Smooth muscle cell (in vitro differentiated cells): ENCODE data around the gene UBE2E1. TPM values are rescaled to one million over a fixed set of nuclear protein-coding genes. Genes with fewer than 3 reads are reported as not detected.
"Not testable (repeated sequence)": the region's sequence is repeated elsewhere in the genome, so short reads cannot be mapped to it uniquely, and the experiment has no call there.

ENCODE experiments used
- DNase-seq: peaks from one replicate; lab custom pipeline; 2025; ENCODE audit not compliant: unreplicated experiment; lab: John Stamatoyannopoulos, UW
- H2AFZ ChIP-seq: fragments of 200-600 bp; sonication (generic); 2 replicates; pipeline ENCODE4 v1.6.0; 2016; ENCODE audit warnings: antibody characterized with exemption, low read depth, mild to moderate bottlenecking
- H3F3A ChIP-seq: fragments of 200-600 bp; sonication (generic); 2 replicates; pipeline ENCODE4 v1.6.0; 2017; ENCODE audit warnings: antibody characterized with exemption, low read depth
- H3K27ac ChIP-seq: fragments of 200-600 bp; sonication (generic); 2 replicates; pipeline ENCODE4 v1.5.1; 2016; ENCODE audit warnings: low read depth, mild to moderate bottlenecking
- H3K27me3 ChIP-seq: fragments of 200-600 bp; sonication (generic); 2 replicates; pipeline ENCODE4 v1.6.1; 2016; ENCODE audit warnings: low read depth, mild to moderate bottlenecking
- H3K36me3 ChIP-seq: fragments of 200-600 bp; sonication (generic); 2 replicates; pipeline ENCODE4 v1.5.1; 2016; ENCODE audit warnings: low read depth
- H3K4me1 ChIP-seq: fragments of 200-600 bp; sonication (generic); 2 replicates; pipeline ENCODE4 v1.5.1; 2016; ENCODE audit warnings: low read depth
- H3K4me2 ChIP-seq: fragments of 200-600 bp; sonication (generic); 2 replicates; pipeline ENCODE4 v1.6.0; 2016; ENCODE audit warnings: mild to moderate bottlenecking
- H3K4me3 ChIP-seq: fragments of 200-600 bp; sonication (generic); 2 replicates; pipeline ENCODE4 v1.5.1; 2016; ENCODE audit warnings: mild to moderate bottlenecking
- H3K79me2 ChIP-seq: fragments of 200-600 bp; sonication (generic); 2 replicates; pipeline ENCODE4 v1.6.0; 2016; ENCODE audit warnings: low read depth, mild to moderate bottlenecking
- H3K9ac ChIP-seq: fragments of 200-600 bp; sonication (generic); 2 replicates; pipeline ENCODE4 v1.6.0; 2016; ENCODE audit warnings: low read depth
- H3K9me3 ChIP-seq: fragments of 200-600 bp; sonication (generic); replicated peaks from 2 replicates; pipeline ENCODE4 v1.5.1; 2016; ENCODE audit warnings: low read depth
- H4K20me1 ChIP-seq: fragments of 200-600 bp; sonication (generic); 2 replicates; pipeline ENCODE4 v1.6.0; 2016; ENCODE audit warnings: low read depth
- CTCF ChIP-seq: fragments of 200-600 bp; sonication (generic); IDR thresholded peaks from 2 replicates; pipeline ENCODE4 v1.5.1; 2017; ENCODE audit warnings: borderline replicate concordance, mild to moderate bottlenecking, antibody characterized with exemption; ENCODE audit not compliant: insufficient read depth, poor library complexity, severe bottlenecking
- WGBS: methylation state at CpG from one replicate; pipeline ENCODE4 v1.1.7; 2016; ENCODE audit warnings: low lambda C conversion rate; 5-methylcytosine and 5-hydroxymethylcytosine counted together
- polyA plus RNA-seq: library from polyadenylated mRNA; unstranded; fragments of >200 nt; fragmentation: Nextera tagmentation; extraction: Ambion mirVana; gene quantifications from 2 replicates; pipeline ENCODE4 v1.2.1, GENCODE V29; 2016
- total RNA-seq: library from RNA; depleted of rRNA; stranded (reverse); fragments of >200 nt; gene quantifications from 2 replicates; pipeline ENCODE4 v1.2.3, GENCODE V29; 2014

The UBE2E1 gene
- total and polyA plus RNA-seq, 2 experiments from 2014 or later = 13.3 to 128 TPM

- Histone ChIP-seq H3K36me3 (no peaks in the 10 kb centered on the region), H3K9me3 (no peaks in the 10 kb centered on the region), H3K9ac (no peak overlapping the region), H3K27me3 (no peaks in the 10 kb centered on the region), H3K4me3 (no peak overlapping the region), H3F3A (peaks cover 10% of the 10 kb centered on the region), H3K79me2 (peaks cover 90% of the 10 kb centered on the region), H2AFZ (no peak overlapping the region), H3K4me1 (peaks cover 18% of the 10 kb centered on the region), H3K27ac (no peak overlapping the region), H3K4me2 (no peak overlapping the region), H4K20me1 (peaks cover 99% of the 10 kb centered on the region)
- TF ChIP-seq CTCF = no peak
- WGBS = 38% methylated on average over 5 of the region's 5 CpGs
- DNase-seq = no peak
Observed at GRCh38 chr3:23840521-23840920, 34.8 kb downstream of the UBE2E1 start.

- Histone ChIP-seq H3K4me1 (peaks cover 12% of the 10 kb centered on the region), H3F3A (peaks cover 9% of the 10 kb centered on the region), H3K4me3 (no peak overlapping the region), H2AFZ (no peak overlapping the region), H3K27me3 (no peaks in the 10 kb centered on the region), H3K27ac (no peak overlapping the region), H3K79me2 (peaks cover 96% of the 10 kb centered on the region), H3K4me2 (no peak overlapping the region), H4K20me1 (peaks cover 98% of the 10 kb centered on the region), H3K36me3 (no peaks in the 10 kb centered on the region), H3K9me3 (no peaks in the 10 kb centered on the region), H3K9ac (no peak overlapping the region)
- DNase-seq = no peak
- no peak for TF ChIP-seq CTCF
- WGBS = 98% methylated on average over 3 of the region's 3 CpGs
Observed at GRCh38 chr3:23843869-23844268, 38.1 kb downstream of the UBE2E1 start.

GRCh38 chr3:23845326-23846216 lies 39.8 kb downstream of the UBE2E1 start:
- Histone ChIP-seq H3K4me3 (no peak overlapping the region), H3K4me2 (no peak overlapping the region), H3F3A (no peaks in the 10 kb centered on the region), H4K20me1 (peaks cover 98% of the 10 kb centered on the region), H3K27me3 (no peaks in the 10 kb centered on the region), H3K36me3 (no peaks in the 10 kb centered on the region), H3K9ac (no peak overlapping the region), H3K27ac (no peak overlapping the region), H2AFZ (no peak overlapping the region), H3K79me2 (peaks cover 96% of the 10 kb centered on the region), H3K4me1 (no peaks in the 10 kb centered on the region), H3K9me3 (no peaks in the 10 kb centered on the region)
- WGBS = 96% methylated on average over 5 of the region's 5 CpGs
- no peak for DNase-seq
- TF ChIP-seq CTCF = no peak

GRCh38 chr3:23849462-23849861 lies 43.7 kb downstream of the UBE2E1 start:
- Histone ChIP-seq H3K79me2 (peaks cover 98% of the 10 kb centered on the region), H4K20me1 (peaks cover 96% of the 10 kb centered on the region)
- H3K4me2 ChIP-seq, H3K9me3 ChIP-seq, H3K27ac ChIP-seq, H3F3A ChIP-seq, DNase-seq, H3K4me1 ChIP-seq, H3K9ac ChIP-seq, H3K36me3 ChIP-seq, H3K4me3 ChIP-seq, H3K27me3 ChIP-seq, H2AFZ ChIP-seq: not testable (repeated sequence)
- 100% methylated on average over 2 of the region's 2 CpGs for WGBS
